Nephron (organoid): ENCODE results near the gene CUX1.
"Not testable (repeated sequence)": the region's sequence is repeated elsewhere in the genome, so short reads cannot be mapped to it uniquely, and the experiment has no call there.

ENCODE experiments used
- H3K27ac Mint-ChIP-seq, 3 experiments: 2 replicates each; pipeline ENCODE4 v1.8.0; 2020; ENCODE audit warnings: mixed read lengths in 3 of 3, mild to moderate bottlenecking in 2 of 3, moderate library complexity in 1 of 3
- H3K27me3 Mint-ChIP-seq: 2 replicates; pipeline ENCODE4 v1.8.0; 2021; ENCODE audit warnings: low read depth, mild to moderate bottlenecking, moderate library complexity, mixed read lengths
- H3K36me3 Mint-ChIP-seq: 2 replicates; pipeline ENCODE4 v1.8.0; 2020; ENCODE audit warnings: low read depth, mixed read lengths
- H3K4me1 Mint-ChIP-seq: 2 replicates; pipeline ENCODE4 v1.8.0; 2020; ENCODE audit warnings: mixed read lengths
- H3K4me3 Mint-ChIP-seq, 3 experiments: 2 replicates each; pipeline ENCODE4 v1.8.0; 2020; ENCODE audit warnings: mild to moderate bottlenecking in 3 of 3, mixed read lengths in 3 of 3, moderate library complexity in 2 of 3
- H3K9me3 Mint-ChIP-seq: 2 replicates; pipeline ENCODE4 v1.8.0; 2020; ENCODE audit warnings: mixed read lengths
- CTCF ChIP-seq, 3 experiments: fragments of 200-600 bp; sonication (generic); IDR thresholded peaks; one replicate each; pipeline ENCODE4 v1.5.0; 2021; ENCODE audit warnings: antibody characterized with exemption in 3 of 3; ENCODE audit not compliant: unreplicated experiment in 3 of 3

CUX1 gene

GRCh38 chr7:102008535-102009262 lies 191.3 kb downstream of the CUX1 start:
- no peak for TF ChIP-seq CTCF (IDR thresholded peaks at IDR 0.05; ENCODE audit: unreplicated experiment in 3 of 3)
- Mint-ChIP-seq H3K27ac (peak overlapping the region; percentile 61 to 85 (median 71)), H3K27me3 (peaks cover 3% of the 10 kb centered on the region), H3K9me3 (no peaks in the 10 kb centered on the region), H3K4me3 (no peak overlapping the region), H3K36me3 (peaks cover 6% of the 10 kb centered on the region), H3K4me1 (peaks cover 53% of the 10 kb centered on the region)

GRCh38 chr7:102009628-102010027 lies 192.2 kb downstream of the CUX1 start:
- Mint-ChIP-seq H3K4me3 (no peak overlapping the region), H3K36me3 (peaks cover 6% of the 10 kb centered on the region), H3K9me3 (no peaks in the 10 kb centered on the region), H3K4me1 (peaks cover 44% of the 10 kb centered on the region), H3K27me3 (peaks cover under 1% of the 10 kb centered on the region), H3K27ac (peak overlapping the region; percentile 13 to 61 (median 49))
- no peak for TF ChIP-seq CTCF (IDR thresholded peaks at IDR 0.05; ENCODE audit: unreplicated experiment in 3 of 3)

GRCh38 chr7:102012112-102012830 lies 194.8 kb downstream of the CUX1 start:
- H3K9me3 Mint-ChIP-seq, H3K4me3 Mint-ChIP-seq, H3K27me3 Mint-ChIP-seq: not testable (repeated sequence)
- peaks cover 30% of the 10 kb centered on the region for H3K4me1 Mint-ChIP-seq
- H3K27ac Mint-ChIP-seq, result peak overlapping the region; percentile 86 to 99 (median 91)
- H3K36me3 Mint-ChIP-seq, result peaks cover 17% of the 10 kb centered on the region

GRCh38 chr7:102012941-102013461 lies 195.6 kb downstream of the CUX1 start:
- peaks cover 30% of the 10 kb centered on the region for H3K4me1 Mint-ChIP-seq
- peak overlapping the region; percentile 33 to 72 (median 62) for H3K4me3 Mint-ChIP-seq
- H3K27ac Mint-ChIP-seq, result peak overlapping the region; percentile 86 to 99 (median 91)
- no peak for TF ChIP-seq CTCF (IDR thresholded peaks at IDR 0.05; ENCODE audit: unreplicated experiment in 3 of 3)
- no peaks in the 10 kb centered on the region for H3K9me3 Mint-ChIP-seq
- H3K27me3 Mint-ChIP-seq, result no peaks in the 10 kb centered on the region
- peaks cover 17% of the 10 kb centered on the region for H3K36me3 Mint-ChIP-seq

GRCh38 chr7:102018876-102019275 lies 201.4 kb downstream of the CUX1 start:
- no peak for TF ChIP-seq CTCF (IDR thresholded peaks at IDR 0.05; ENCODE audit: unreplicated experiment in 3 of 3)
- no peaks in the 10 kb centered on the region for H3K9me3 Mint-ChIP-seq
- peaks cover 9% of the 10 kb centered on the region for H3K4me1 Mint-ChIP-seq
- no peak overlapping the region for H3K4me3 Mint-ChIP-seq
- no peaks in the 10 kb centered on the region for H3K27me3 Mint-ChIP-seq
- peaks cover 11% of the 10 kb centered on the region for H3K36me3 Mint-ChIP-seq
- H3K27ac Mint-ChIP-seq, result no peak overlapping the region

- TF ChIP-seq CTCF (IDR thresholded peaks at IDR 0.05; ENCODE audit: unreplicated experiment in 3 of 3), result no peak
- H3K27me3 Mint-ChIP-seq, result no peaks in the 10 kb centered on the region
- peaks cover 11% of the 10 kb centered on the region for H3K36me3 Mint-ChIP-seq
- no peak overlapping the region for H3K4me3 Mint-ChIP-seq
- no peaks in the 10 kb centered on the region for H3K9me3 Mint-ChIP-seq
- no peak overlapping the region for H3K27ac Mint-ChIP-seq
- peaks cover 12% of the 10 kb centered on the region for H3K4me1 Mint-ChIP-seq
Observed at GRCh38 chr7:102019461-102019860, 202.0 kb downstream of the CUX1 start.
